ENCODE data around the gene XRCC4.

The XRCC4 gene

DNA sequence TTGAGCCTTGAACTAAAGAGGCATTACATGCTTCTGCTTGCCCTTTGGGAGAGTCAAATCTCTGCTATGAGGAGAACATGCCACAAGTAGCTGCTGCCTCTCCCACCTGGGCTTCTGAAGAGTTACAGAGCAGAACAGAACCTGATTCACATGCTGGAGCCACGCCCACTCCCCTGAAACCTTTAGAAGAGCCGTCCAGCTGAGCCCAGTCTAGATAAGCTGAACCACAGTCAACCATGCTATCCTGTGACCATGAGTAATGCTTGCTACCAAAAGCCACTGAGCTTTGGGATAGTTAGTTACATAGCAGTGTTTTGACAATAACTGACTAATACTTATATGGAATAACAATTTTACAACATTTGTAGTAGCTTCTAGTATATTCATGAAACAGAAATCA is 283.2 kb downstream of the XRCC4 start:
- H3K27ac ChIP-seq = no peak overlapping the region
- H3K4me3 ChIP-seq = no peak overlapping the region
- DNase-seq (ENCODE audit: low spot score) = no peak
- TF ChIP-seq, protein P1, sequence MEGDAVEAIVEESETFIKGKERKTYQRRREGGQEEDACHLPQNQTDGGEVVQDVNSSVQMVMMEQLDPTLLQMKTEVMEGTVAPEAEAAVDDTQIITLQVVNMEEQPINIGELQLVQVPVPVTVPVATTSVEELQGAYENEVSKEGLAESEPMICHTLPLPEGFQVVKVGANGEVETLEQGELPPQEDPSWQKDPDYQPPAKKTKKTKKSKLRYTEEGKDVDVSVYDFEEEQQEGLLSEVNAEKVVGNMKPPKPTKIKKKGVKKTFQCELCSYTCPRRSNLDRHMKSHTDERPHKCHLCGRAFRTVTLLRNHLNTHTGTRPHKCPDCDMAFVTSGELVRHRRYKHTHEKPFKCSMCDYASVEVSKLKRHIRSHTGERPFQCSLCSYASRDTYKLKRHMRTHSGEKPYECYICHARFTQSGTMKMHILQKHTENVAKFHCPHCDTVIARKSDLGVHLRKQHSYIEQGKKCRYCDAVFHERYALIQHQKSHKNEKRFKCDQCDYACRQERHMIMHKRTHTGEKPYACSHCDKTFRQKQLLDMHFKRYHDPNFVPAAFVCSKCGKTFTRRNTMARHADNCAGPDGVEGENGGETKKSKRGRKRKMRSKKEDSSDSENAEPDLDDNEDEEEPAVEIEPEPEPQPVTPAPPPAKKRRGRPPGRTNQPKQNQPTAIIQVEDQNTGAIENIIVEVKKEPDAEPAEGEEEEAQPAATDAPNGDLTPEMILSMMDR (IDR thresholded peaks at IDR 0.05) = no peak

DNA sequence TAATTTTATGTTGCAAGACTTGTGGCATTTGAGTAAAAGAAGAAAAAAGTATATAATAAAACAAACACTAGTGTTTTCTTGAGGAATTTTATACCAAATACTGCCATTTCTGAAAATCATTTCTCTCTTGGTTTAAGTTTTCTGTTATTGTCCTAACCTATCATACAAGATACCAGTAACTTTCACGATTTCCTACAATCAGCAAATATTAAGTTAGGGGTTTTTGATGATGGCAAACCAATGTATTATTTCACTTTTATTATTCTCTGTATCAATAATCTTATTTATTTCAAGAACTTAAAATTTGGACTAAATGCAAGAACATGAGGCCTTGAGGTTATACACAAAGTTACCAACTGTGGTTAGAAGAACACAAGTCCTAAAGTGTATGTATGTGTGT is 285.2 kb downstream of the XRCC4 start:
- H3K4me3 ChIP-seq = no peak overlapping the region
- TF ChIP-seq, protein P1 (IDR thresholded peaks at IDR 0.05) = no peak
- no peak overlapping the region for H3K27ac ChIP-seq
- no peak for DNase-seq (ENCODE audit: low spot score)

DNA sequence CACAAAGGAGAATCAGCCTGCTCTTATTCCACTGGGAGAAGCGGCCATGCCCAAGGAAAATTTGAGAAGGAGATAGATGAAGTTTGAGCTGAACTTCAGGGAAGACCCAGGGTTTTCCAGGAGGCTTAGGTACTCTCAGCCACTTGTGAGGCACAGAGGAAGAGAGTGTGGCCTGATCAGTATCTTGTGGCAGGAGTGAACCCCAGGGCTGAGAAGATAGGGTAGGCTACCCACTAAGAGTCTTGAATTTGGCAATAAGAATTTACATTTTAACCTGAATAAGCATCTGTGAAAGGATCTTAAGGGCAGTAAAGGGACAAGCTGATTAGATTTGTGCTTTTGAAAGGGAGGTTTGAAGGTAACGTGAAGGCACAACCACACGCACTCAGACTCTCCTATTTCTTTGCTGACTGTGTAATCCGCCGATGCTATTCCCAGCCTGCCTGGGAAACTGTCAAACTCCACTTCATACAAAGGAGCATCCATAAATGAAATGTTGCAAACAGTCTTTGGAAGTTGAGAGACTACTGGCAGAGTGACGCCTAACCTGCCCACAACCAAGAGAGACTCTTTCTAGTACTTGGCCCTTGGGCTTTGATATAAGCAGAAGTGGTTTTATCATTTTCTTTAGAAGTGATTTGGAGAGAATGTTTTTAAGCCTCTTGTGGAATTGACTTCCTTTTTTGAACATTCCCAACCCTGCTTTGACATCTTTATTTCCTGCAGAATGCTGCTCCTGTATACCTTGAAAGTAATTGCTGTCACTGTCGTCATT is 286.0 kb downstream of the XRCC4 start:
- TF ChIP-seq, protein P1 (IDR thresholded peaks at IDR 0.05) = no peak
- DNase-seq (ENCODE audit: low spot score) = no peak
- no peak overlapping the region for H3K27ac ChIP-seq
- no peak overlapping the region for H3K4me3 ChIP-seq

DNA sequence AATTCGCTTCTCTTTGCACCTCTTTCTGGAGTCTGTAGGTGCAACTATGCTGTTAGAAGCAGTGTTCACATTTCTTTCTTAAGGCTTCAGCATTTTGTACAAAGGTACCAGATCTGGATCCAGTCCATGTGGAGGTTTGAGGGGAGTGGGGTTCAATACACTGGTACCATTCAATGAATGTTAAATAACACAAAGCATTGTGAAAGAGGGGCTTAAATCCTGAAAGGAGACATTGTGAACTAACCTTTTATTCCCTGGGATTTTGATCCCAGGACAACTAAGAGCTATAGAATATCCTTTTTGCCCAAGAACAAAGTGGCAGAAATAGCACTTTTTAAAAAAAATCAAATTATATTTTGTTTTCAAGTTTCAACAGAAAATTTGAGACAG is 286.5 kb downstream of the XRCC4 start:
- Histone ChIP-seq H3K27ac (no peak overlapping the region), H3K4me3 (no peak overlapping the region)
- TF ChIP-seq, protein P1 (IDR thresholded peaks at IDR 0.05) = no peak
- no peak for DNase-seq (ENCODE audit: low spot score)

DNA sequence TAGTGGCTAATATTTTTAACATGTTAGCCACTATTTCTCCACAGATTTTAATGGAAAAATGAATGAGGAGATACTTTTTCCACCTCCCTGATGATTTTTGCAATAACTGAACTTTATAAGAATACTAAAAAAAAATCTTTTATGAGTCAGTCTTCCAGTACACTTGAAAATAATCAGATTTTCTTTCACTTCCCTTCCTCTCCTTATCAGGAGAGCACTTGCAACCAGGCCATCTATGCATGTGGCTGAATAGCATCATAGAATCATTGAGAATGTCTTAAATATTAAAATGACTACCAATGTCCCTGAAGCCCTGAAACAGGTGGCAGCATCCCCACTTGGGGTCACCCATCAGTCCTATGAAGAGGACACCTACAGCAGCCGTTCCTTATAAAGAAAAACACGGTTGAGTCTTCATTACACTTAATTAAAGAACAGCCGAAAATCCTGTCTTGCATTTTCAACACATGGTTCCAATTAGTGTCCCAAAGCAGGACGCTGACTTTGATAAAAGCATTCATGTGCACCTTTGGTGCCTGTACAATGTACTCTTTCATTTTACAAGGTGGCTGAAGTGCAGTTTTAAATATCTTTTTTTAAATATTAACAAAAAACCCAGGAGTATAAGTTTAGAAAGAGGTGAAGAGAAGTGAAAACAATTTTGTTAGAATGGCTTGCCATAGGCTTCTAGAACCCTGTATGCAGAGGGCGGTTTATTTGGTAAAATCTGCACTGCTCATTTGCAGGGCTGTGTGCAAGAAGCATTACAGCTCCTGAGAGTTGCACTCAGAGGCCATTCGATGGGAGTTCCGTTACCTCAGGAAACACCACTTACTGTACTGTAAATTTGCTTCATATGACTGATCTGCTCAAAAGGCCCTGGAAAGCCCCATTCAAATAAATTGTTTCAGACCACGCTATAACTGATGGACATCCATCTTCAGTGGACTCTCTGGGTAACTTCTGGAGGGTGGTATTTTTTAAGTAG is 287.3 kb downstream of the XRCC4 start:
- DNase-seq (ENCODE audit: low spot score) = no peak
- no peak overlapping the region for H3K27ac ChIP-seq
- TF ChIP-seq, protein P1 (IDR thresholded peaks at IDR 0.05) = no peak
- no peak overlapping the region for H3K4me3 ChIP-seq

DNA sequence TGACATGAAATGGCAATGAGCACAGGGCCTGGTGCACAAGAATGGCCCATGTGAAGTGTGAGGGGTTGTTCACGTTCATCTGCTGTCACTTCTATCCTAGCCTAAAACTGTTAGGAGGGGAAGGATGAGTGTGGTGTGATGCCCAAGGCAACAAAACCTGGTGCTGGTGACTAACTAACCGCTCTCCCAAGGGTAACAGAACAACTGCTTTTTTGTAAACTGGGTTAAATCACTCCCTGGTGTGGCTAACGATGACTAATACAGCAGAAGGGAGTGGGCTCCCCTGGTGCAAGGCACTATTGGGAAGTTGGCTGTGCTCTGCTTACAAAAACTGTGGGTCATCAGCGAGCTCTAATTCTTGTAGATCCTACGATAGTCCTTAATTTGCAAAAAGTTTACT is 291.0 kb downstream of the XRCC4 start:
- TF ChIP-seq, protein P1 (IDR thresholded peaks at IDR 0.05) = no peak
- peak overlapping the region in 1 of 2 donors; percentile 18 for H3K27ac ChIP-seq

More for the DNA sequence above, 291.0 kb downstream of the XRCC4 start:
- DNase-seq (ENCODE audit: low spot score) = no peak
- no peak overlapping the region for H3K4me3 ChIP-seq
